Gastrocnemius medialis (tissue), 4 donors: ENCODE results near the gene KCNAB2.

Experiments used
- POLR2A ChIP-seq, 2 donors: fragments of 450-650 bp; IDR thresholded peaks; one replicate each; pipeline ENCODE4 v1.6.1; 2017; ENCODE audit warnings: antibody characterized with exemption in 2 of 2, mild to moderate bottlenecking in 2 of 2, moderate library complexity in 2 of 2
- TF ChIP-seq, protein P1 (sequence below), 5 experiments: fragments of 450-650 bp in 3 of 5; fragments of 200-600 bp in 2 of 5; sonication (generic) in 2 of 5; IDR thresholded peaks in 4 of 5; conservative IDR thresholded peaks in 1 of 5; 1 replicate in 4 of 5; 2 replicates in 1 of 5; pipeline ENCODE4 v1.5.1; 2016 to 2019; ENCODE audit warnings: antibody characterized with exemption in 5 of 5, mild to moderate bottlenecking in 3 of 5, moderate library complexity in 3 of 5

GRCh38 chr1:6019166-6019845 is 26.4 kb upstream of the KCNAB2 start:
- TF ChIP-seq, protein P1, sequence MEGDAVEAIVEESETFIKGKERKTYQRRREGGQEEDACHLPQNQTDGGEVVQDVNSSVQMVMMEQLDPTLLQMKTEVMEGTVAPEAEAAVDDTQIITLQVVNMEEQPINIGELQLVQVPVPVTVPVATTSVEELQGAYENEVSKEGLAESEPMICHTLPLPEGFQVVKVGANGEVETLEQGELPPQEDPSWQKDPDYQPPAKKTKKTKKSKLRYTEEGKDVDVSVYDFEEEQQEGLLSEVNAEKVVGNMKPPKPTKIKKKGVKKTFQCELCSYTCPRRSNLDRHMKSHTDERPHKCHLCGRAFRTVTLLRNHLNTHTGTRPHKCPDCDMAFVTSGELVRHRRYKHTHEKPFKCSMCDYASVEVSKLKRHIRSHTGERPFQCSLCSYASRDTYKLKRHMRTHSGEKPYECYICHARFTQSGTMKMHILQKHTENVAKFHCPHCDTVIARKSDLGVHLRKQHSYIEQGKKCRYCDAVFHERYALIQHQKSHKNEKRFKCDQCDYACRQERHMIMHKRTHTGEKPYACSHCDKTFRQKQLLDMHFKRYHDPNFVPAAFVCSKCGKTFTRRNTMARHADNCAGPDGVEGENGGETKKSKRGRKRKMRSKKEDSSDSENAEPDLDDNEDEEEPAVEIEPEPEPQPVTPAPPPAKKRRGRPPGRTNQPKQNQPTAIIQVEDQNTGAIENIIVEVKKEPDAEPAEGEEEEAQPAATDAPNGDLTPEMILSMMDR (IDR thresholded peaks at IDR 0.05 in 4 of 5, conservative IDR thresholded peaks at IDR 0.05 in 1 of 5) = no peak
- no peak for TF ChIP-seq POLR2A (IDR thresholded peaks at IDR 0.05)
